Right atrium auricular region (tissue), 2 donors: ENCODE data around the gene RAB31. TPM values are rescaled to one million over a fixed set of nuclear protein-coding genes. Genes with fewer than 3 reads are reported as not detected.

ENCODE experiments used
- DNase-seq: peaks from one replicate; pipeline ENCODE4 v3.0.0-alpha.2; 2019; ENCODE audit warnings: low spot score
- H3K27ac ChIP-seq, 2 donors: fragments of 200-600 bp; sonication (generic); 1 replicate in 1 of 2; 2 replicates in 1 of 2; pipeline ENCODE4 v1.5.1; 2016 to 2019
- H3K27me3 ChIP-seq, 2 donors: fragments of 200-600 bp; sonication (generic); one replicate each; pipeline versions ENCODE4 v1.5.1 to v1.6.0; 2017 to 2019
- H3K36me3 ChIP-seq: fragments of 200-600 bp; sonication (generic); one replicate; pipeline ENCODE4 v1.5.1; 2016
- H3K4me1 ChIP-seq, 2 donors: fragments of 200-600 bp; sonication (generic); one replicate each; pipeline versions ENCODE4 v1.5.1 to v1.6.0; 2017 to 2019
- H3K4me3 ChIP-seq, 2 donors: fragments of 200-600 bp; sonication (generic); 1 replicate in 1 of 2; 2 replicates in 1 of 2; pipeline ENCODE4 v1.5.1; 2017 to 2019; ENCODE audit warnings: mild to moderate bottlenecking in 1 of 2, moderate library complexity in 1 of 2
- H3K9me3 ChIP-seq, 2 donors: fragments of 200-600 bp; sonication (generic); one replicate each; pipeline ENCODE4 v1.5.1; 2019
- total RNA-seq, 2 donors: library from RNA; depleted of rRNA; stranded (reverse); fragments of >200 nt; gene quantifications; one replicate each; pipeline ENCODE4 v1.1.0, GENCODE V29; 2016
- TF ChIP-seq, protein P1 (sequence below), 2 donors: fragments of 200-600 bp; sonication (generic); IDR thresholded peaks; one replicate each; pipeline ENCODE4 v1.5.1; 2019; ENCODE audit warnings: antibody characterized with exemption in 2 of 2

RAB31 gene
- total RNA-seq, 2 donors from 2014 or later = 9.9 to 29.2 TPM

DNA sequence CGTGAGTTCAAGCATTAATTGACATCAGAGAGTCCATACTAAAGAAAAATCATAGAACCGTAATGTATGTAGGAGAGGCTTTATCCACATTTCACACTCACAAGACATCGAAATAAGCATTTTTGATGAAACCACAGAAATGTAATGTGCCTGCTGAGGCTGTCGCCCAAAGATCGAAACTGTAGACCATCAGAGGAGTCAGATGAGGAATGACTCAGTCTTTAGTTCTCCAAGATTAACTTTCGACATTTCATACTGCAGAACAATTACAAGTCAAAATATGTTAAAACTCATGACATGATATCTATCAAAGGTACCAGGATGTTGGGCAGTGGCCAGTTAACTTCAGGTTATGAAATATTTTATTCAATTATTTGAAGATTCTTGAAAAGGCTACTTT, 79.6 kb downstream of the RAB31 start:
- Histone ChIP-seq H3K27ac (no peak overlapping the region), H3K36me3 (no peaks in the 10 kb centered on the region), H3K4me1 (no peaks in the 10 kb centered on the region), H3K27me3 (no peaks in the 10 kb centered on the region), H3K9me3 (no peaks in the 10 kb centered on the region), H3K4me3 (no peak overlapping the region)
- DNase-seq = no peak
- TF ChIP-seq, protein P1, sequence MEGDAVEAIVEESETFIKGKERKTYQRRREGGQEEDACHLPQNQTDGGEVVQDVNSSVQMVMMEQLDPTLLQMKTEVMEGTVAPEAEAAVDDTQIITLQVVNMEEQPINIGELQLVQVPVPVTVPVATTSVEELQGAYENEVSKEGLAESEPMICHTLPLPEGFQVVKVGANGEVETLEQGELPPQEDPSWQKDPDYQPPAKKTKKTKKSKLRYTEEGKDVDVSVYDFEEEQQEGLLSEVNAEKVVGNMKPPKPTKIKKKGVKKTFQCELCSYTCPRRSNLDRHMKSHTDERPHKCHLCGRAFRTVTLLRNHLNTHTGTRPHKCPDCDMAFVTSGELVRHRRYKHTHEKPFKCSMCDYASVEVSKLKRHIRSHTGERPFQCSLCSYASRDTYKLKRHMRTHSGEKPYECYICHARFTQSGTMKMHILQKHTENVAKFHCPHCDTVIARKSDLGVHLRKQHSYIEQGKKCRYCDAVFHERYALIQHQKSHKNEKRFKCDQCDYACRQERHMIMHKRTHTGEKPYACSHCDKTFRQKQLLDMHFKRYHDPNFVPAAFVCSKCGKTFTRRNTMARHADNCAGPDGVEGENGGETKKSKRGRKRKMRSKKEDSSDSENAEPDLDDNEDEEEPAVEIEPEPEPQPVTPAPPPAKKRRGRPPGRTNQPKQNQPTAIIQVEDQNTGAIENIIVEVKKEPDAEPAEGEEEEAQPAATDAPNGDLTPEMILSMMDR (IDR thresholded peaks at IDR 0.05) = no peak

DNA sequence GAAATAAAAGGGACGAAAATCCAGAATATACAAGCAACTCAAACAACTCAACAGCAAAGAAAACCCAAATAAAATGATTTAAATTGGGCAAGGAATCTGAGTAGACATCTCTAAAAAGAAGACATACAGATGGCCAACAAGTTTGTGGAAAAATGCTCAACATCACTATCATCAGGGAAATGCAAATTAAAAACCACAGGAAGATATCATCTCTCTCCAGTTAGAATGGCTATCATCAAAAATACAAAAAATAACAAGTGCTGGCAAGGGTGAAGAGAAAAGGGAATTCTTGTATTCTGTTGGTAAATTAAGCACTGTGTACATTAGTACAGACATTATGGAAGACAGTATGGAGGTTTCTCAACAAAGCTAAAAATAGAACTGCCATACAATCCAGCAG, 80.0 kb downstream of the RAB31 start:
- no peak overlapping the region for H3K4me3 ChIP-seq
- no peaks in the 10 kb centered on the region for H3K36me3 ChIP-seq
- no peaks in the 10 kb centered on the region for H3K9me3 ChIP-seq
- DNase-seq = no peak
- no peaks in the 10 kb centered on the region for H3K27me3 ChIP-seq
- no peak overlapping the region for H3K27ac ChIP-seq
- H3K4me1 ChIP-seq = no peaks in the 10 kb centered on the region
- TF ChIP-seq, protein P1 (IDR thresholded peaks at IDR 0.05) = no peak

DNA sequence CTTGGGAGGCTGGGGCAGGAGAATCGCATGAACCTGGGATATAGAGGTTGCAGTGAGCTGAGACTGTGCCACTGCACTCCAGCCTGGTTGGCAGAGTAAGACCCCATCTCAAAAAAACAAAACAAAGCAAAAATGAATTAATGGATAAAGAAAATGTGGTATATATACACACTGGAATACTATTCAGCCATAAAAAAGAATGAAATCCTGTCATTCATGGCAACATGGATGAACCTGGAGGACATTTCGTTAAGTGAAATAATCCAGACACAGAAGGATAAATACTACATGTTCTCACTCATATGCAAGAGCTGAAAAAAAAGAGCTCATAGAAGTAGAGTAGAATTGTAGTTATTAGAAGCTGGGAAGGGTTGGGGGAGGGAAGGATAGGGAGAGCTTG, 80.8 kb downstream of the RAB31 start:
- TF ChIP-seq, protein P1 (IDR thresholded peaks at IDR 0.05) = no peak
- no peaks in the 10 kb centered on the region for H3K9me3 ChIP-seq
- no peaks in the 10 kb centered on the region for H3K36me3 ChIP-seq
- no peak for DNase-seq
- H3K4me1 ChIP-seq = no peaks in the 10 kb centered on the region
- H3K27me3 ChIP-seq = no peaks in the 10 kb centered on the region
- H3K27ac ChIP-seq = no peak overlapping the region
- no peak overlapping the region for H3K4me3 ChIP-seq

DNA sequence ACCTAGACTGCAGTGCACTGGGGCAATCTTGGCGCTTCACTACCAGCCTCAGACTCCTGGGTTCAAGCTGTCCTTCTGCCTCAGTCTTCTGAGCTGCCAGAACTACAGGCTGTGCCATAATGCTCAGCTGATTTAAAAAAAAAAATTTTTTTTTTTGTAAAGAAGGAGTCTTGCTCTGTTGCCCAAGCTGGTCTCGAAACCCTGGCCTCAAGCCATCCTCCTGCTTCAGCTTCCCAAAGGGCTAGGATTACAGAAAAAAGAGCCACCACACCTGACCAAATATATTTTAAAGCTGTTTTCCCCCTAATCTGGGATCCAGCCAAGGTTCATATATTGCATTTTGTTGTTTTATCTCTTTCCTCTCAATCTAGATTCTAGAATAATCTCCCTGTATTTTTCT, 82.2 kb downstream of the RAB31 start:
- H3K36me3 ChIP-seq = no peaks in the 10 kb centered on the region
- no peak overlapping the region for H3K27ac ChIP-seq
- H3K9me3 ChIP-seq = no peaks in the 10 kb centered on the region
- TF ChIP-seq, protein P1 (IDR thresholded peaks at IDR 0.05) = no peak
- no peak for DNase-seq
- H3K27me3 ChIP-seq = no peaks in the 10 kb centered on the region
- no peak overlapping the region for H3K4me3 ChIP-seq
- H3K4me1 ChIP-seq = no peaks in the 10 kb centered on the region

DNA sequence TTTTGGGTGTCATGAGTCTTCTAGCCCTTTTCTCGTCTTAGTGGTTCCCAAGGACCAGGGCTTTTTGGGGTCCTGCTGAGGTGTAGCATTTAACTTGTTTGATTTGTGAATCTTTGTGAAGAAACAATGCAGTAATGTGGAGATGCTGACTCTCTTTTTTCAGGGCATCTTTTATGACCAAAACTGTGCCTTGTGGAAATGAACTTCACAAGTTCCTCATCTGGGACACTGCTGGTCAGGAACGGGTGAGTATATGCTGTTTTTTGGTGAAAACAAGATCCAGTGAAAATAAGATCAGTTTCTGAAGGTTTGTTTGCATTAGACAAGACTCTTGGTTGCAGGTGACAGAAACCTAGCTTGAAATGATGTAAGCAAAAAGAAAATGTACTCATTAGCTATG, 83.9 kb downstream of the RAB31 start:
- Histone ChIP-seq H3K27me3 (no peaks in the 10 kb centered on the region), H3K4me3 (no peak overlapping the region), H3K27ac (no peak overlapping the region), H3K4me1 (no peaks in the 10 kb centered on the region), H3K9me3 (no peaks in the 10 kb centered on the region), H3K36me3 (no peaks in the 10 kb centered on the region)
- no peak for DNase-seq
- TF ChIP-seq, protein P1 (IDR thresholded peaks at IDR 0.05) = no peak

DNA sequence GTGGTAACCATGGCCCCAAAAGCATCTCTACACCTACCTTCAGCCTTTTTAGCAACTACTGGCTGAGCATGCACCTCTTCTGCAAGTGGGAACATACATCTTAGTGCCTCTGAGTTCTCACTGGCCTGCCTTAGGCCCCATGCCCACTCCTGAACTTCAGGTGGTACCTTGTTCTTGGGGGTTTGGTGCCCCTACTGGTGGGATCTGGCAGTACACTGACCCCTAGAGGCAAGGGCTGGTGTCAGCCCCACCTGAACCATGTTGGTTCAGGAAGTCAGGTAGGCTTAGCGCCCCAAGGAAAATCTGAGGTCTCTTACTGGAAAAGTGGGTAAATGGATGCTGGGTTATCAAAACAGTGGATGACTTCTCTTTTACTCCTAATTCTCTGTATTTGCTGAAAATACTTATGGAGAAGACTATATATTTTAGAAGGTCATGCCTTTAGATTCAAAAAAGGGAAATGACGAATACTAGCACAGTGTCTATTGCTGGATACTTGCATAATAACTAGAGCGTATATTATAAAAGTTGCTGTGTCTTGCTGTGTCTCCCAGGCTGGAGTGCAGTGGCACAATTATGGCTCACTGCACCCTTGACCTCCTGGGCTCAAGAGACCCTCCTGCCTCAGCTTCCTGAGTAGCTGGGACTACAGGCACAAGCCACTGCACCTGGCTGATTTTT, 84.6 kb downstream of the RAB31 start:
- DNase-seq = no peak
- Histone ChIP-seq H3K4me3 (no peak overlapping the region), H3K36me3 (no peaks in the 10 kb centered on the region), H3K27ac (no peak overlapping the region), H3K9me3 (no peaks in the 10 kb centered on the region), H3K4me1 (peaks cover 0 to 4% of the 10 kb centered on the region in 2 donors), H3K27me3 (no peaks in the 10 kb centered on the region)
- TF ChIP-seq, protein P1 (IDR thresholded peaks at IDR 0.05) = peak; percentile 12 to 44
